Measurements from ENCODE around the gene NCR3LG1. TPM values are rescaled to one million over a fixed set of nuclear protein-coding genes. Genes with fewer than 3 reads are reported as not detected.

Gene NCR3LG1
- total RNA-seq, 1 donor from 2014 or later = 4.9 TPM

GRCh38 chr11:17414992-17415391 is 63.4 kb downstream of the NCR3LG1 start:
- peaks cover 9% of the 10 kb centered on the region for H3K4me1 Mint-ChIP-seq
- H3K4me3 Mint-ChIP-seq = no peak overlapping the region
- no peaks in the 10 kb centered on the region for H3K9me3 Mint-ChIP-seq
- TF ChIP-seq CTCF (IDR thresholded peaks at IDR 0.05; ENCODE audit: unreplicated experiment) = no peak
- H3K36me3 Mint-ChIP-seq = no peaks in the 10 kb centered on the region
- H3K27me3 Mint-ChIP-seq (ENCODE audit: low read depth) = peaks cover 85% of the 10 kb centered on the region
- H3K27ac Mint-ChIP-seq = no peak overlapping the region
- no peak for DNase-seq (ENCODE audit: low spot score in 2 of 2, unreplicated experiment in 2 of 2)

DNA sequence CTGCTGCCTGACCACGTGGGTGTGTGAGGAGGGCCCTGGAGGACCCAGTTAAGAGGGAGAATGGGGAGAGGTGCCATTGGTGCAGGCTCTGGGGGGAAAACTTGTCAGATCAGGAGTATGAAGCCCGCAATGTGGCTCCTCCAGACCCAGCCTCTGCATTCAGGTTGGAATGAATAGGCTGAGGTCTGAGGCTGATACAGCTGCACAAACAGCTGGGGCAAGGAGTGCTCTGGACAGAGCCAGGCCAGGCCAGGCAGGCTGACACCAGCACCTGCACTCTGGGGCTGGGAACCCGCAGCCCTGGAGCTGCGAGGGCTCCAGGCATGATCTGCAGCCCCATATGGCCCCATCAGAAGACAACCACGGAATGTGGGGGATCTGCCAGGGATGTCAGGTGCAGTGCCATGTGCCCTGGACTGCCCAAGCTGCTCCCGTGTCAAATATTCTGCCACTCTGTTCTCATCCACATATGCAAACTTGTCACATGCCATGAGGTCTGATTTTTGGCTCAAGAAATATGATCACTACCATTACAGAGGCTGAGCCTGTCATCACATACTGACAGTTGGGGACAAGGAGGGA is 64.0 kb downstream of the NCR3LG1 start:
- peaks cover 91% of the 10 kb centered on the region for H3K27me3 Mint-ChIP-seq (ENCODE audit: low read depth)
- no peaks in the 10 kb centered on the region for H3K9me3 Mint-ChIP-seq
- no peak for DNase-seq (ENCODE audit: low spot score in 2 of 2, unreplicated experiment in 2 of 2)
- H3K4me3 Mint-ChIP-seq = no peak overlapping the region
- no peaks in the 10 kb centered on the region for H3K36me3 Mint-ChIP-seq
- no peak overlapping the region for H3K27ac Mint-ChIP-seq
- TF ChIP-seq CTCF (IDR thresholded peaks at IDR 0.05; ENCODE audit: unreplicated experiment) = no peak
- H3K4me1 Mint-ChIP-seq = peaks cover 9% of the 10 kb centered on the region

GRCh38 chr11:17416492-17416891 is 64.9 kb downstream of the NCR3LG1 start:
- Mint-ChIP-seq H3K27me3 (ENCODE audit: low read depth) (peaks cover 91% of the 10 kb centered on the region), H3K36me3 (no peaks in the 10 kb centered on the region), H3K4me3 (no peak overlapping the region), H3K27ac (no peak overlapping the region), H3K4me1 (peaks cover 7% of the 10 kb centered on the region), H3K9me3 (no peaks in the 10 kb centered on the region)
- no peak for TF ChIP-seq CTCF (IDR thresholded peaks at IDR 0.05; ENCODE audit: unreplicated experiment)
- no peak for DNase-seq (ENCODE audit: low spot score in 2 of 2, unreplicated experiment in 2 of 2)

DNA sequence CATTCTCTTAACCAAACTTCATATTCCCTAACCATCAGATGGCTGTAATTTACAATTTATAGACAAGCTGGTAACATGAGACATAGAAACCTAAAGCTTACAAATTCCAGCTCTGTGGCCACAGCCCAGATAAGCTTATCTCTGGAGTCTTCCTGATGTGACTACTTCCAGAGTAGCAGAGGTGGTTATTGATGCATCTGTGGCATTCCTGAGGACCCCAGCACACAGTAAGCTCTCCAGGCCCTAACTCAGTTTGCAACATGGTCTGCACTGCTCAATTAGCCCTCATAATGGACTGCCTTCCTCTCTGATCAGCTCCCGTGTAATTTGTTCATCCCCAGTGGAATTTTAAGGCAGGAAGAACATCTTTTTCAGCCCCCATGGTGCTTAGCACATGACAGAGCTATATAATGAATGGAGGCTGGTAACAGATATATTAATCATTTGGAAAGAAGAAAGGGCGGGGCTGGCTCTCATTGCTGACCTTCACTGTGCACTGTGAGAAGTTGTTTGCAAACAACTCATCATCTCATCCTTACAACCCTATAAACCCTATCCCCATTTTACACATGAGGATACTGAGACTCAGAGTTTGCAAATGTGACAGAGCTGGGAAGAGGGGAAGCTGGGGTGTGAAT is 67.0 kb downstream of the NCR3LG1 start:
- TF ChIP-seq CTCF (IDR thresholded peaks at IDR 0.05; ENCODE audit: unreplicated experiment) = no peak
- DNase-seq (ENCODE audit: low spot score in 2 of 2, unreplicated experiment in 2 of 2) = no peak
- Mint-ChIP-seq H3K4me1 (peaks cover 7% of the 10 kb centered on the region), H3K4me3 (no peak overlapping the region), H3K36me3 (no peaks in the 10 kb centered on the region), H3K9me3 (no peaks in the 10 kb centered on the region), H3K27ac (no peak overlapping the region), H3K27me3 (ENCODE audit: low read depth) (peaks cover 92% of the 10 kb centered on the region)

DNA sequence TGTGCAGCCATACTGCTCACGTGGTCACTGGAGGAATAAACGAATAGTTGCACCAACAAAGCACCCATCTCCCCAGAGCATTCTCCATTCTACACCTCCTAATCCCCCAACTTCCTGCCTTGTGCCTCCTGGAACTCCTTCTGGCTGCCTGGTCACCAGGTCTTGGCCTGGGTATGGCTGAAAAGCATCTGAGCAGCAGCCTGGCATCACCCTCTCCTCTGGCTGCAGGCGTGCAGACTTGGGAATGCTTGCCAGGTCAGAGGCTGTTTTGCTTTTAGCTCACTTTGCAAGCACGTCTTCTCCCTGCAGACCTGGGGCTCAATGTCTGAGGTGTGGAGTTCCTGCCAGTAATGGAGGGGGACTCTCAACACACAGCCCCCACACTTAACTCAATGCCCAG is 70.2 kb downstream of the NCR3LG1 start:
- H3K9me3 Mint-ChIP-seq = no peaks in the 10 kb centered on the region
- peaks cover 7% of the 10 kb centered on the region for H3K4me1 Mint-ChIP-seq
- H3K27me3 Mint-ChIP-seq (ENCODE audit: low read depth) = peaks cover 92% of the 10 kb centered on the region
- DNase-seq (ENCODE audit: low spot score in 2 of 2, unreplicated experiment in 2 of 2) = no peak
- H3K36me3 Mint-ChIP-seq = no peaks in the 10 kb centered on the region
- no peak for TF ChIP-seq CTCF (IDR thresholded peaks at IDR 0.05; ENCODE audit: unreplicated experiment)
- no peak overlapping the region for H3K27ac Mint-ChIP-seq
- no peak overlapping the region for H3K4me3 Mint-ChIP-seq

Measured in mesothelial cell of epicardium (in vitro differentiated cells).